Neural progenitor cell (in vitro differentiated cells): ENCODE results near the gene SEPTIN2. TPM values are rescaled to one million over a fixed set of nuclear protein-coding genes. Genes with fewer than 3 reads are reported as not detected.

ENCODE experiments used
- DNase-seq: peaks from one replicate; pipeline ENCODE4 v3.0.0-alpha.2; 2016; ENCODE audit warnings: low spot score
- H2AFZ ChIP-seq: fragments of 200-600 bp; sonication (generic); replicated peaks from 2 replicates; pipeline ENCODE4 v1.6.1; 2016; ENCODE audit warnings: antibody characterized with exemption
- H3F3A ChIP-seq: fragments of 200-600 bp; sonication (generic); 2 replicates; pipeline ENCODE4 v1.6.1; 2016; ENCODE audit warnings: antibody characterized with exemption, low read depth
- H3K27ac ChIP-seq: fragments of 200-600 bp; sonication (generic); 2 replicates; pipeline ENCODE4 v1.5.1; 2016; ENCODE audit warnings: mild to moderate bottlenecking
- H3K27me3 ChIP-seq: fragments of 200-600 bp; sonication (generic); 2 replicates; pipeline ENCODE4 v1.6.1; 2016; ENCODE audit warnings: mild to moderate bottlenecking, moderate library complexity
- H3K36me3 ChIP-seq: fragments of 200-600 bp; sonication (generic); 2 replicates; pipeline ENCODE4 v1.5.1; 2016
- H3K4me1 ChIP-seq: fragments of 200-600 bp; sonication (generic); 2 replicates; pipeline ENCODE4 v1.6.1; 2016; ENCODE audit warnings: mixed run types
- H3K4me2 ChIP-seq: fragments of 200-600 bp; sonication (generic); 2 replicates; pipeline ENCODE4 v1.6.1; 2016
- H3K4me3 ChIP-seq: fragments of 200-600 bp; sonication (generic); 2 replicates; pipeline ENCODE4 v1.5.1; 2016
- H3K79me2 ChIP-seq: fragments of 200-600 bp; sonication (generic); 2 replicates; pipeline ENCODE4 v1.6.1; 2016; ENCODE audit warnings: low read depth
- H3K9ac ChIP-seq: fragments of 200-600 bp; sonication (generic); 2 replicates; pipeline ENCODE4 v1.6.1; 2016
- H3K9me3 ChIP-seq: fragments of 200-600 bp; sonication (generic); 2 replicates; pipeline ENCODE4 v1.5.1; 2016; ENCODE audit warnings: low read depth
- H4K20me1 ChIP-seq: fragments of 200-600 bp; sonication (generic); 2 replicates; pipeline ENCODE4 v1.6.1; 2016; ENCODE audit warnings: low read depth
- H3K27ac Mint-ChIP-seq: 3 replicates; pipeline ENCODE4 v1.8.0; 2021; ENCODE audit warnings: mixed read lengths
- H3K27me3 Mint-ChIP-seq: 2 replicates; pipeline ENCODE4 v1.8.0; 2022; ENCODE audit warnings: low read depth, mild to moderate bottlenecking, inconsistent platforms, moderate library complexity, mixed read lengths; ENCODE audit not compliant: insufficient read depth
- H3K36me3 Mint-ChIP-seq: 3 replicates; pipeline ENCODE4 v1.8.0; 2021; ENCODE audit warnings: mixed read lengths
- H3K4me1 Mint-ChIP-seq: 3 replicates; pipeline ENCODE4 v1.8.0; 2021; ENCODE audit warnings: mixed read lengths
- H3K4me3 Mint-ChIP-seq: 3 replicates; pipeline ENCODE4 v1.8.0; 2021; ENCODE audit warnings: mild to moderate bottlenecking, moderate library complexity, mixed read lengths
- H3K9me3 Mint-ChIP-seq: 3 replicates; pipeline ENCODE4 v1.8.0; 2020; ENCODE audit warnings: mixed read lengths
- CTCF ChIP-seq: fragments of 200-600 bp; sonication (generic); IDR thresholded peaks from 2 replicates; pipeline ENCODE4 v1.5.1; 2017; ENCODE audit warnings: antibody characterized with exemption, mild to moderate bottlenecking
- EZH2 ChIP-seq: fragments of 200-600 bp; sonication (generic); IDR thresholded peaks from 2 replicates; pipeline ENCODE4 v1.6.1; 2017; ENCODE audit warnings: antibody characterized with exemption, mild to moderate bottlenecking, moderate library complexity
- EZH2phosphoT487 ChIP-seq: fragments of 200-600 bp; sonication (generic); IDR thresholded peaks from 2 replicates; pipeline ENCODE4 v1.6.1; 2017; ENCODE audit warnings: antibody characterized with exemption
- total RNA-seq: library from RNA; depleted of rRNA; stranded (reverse); fragments of >200 nt; gene quantifications from 2 replicates; pipeline ENCODE4 v1.2.3, GENCODE V29; 2015; ENCODE audit warnings: low replicate concordance

SEPTIN2 gene
- total RNA-seq, 1 donor from 2014 or later, result 632 TPM

GRCh38 chr2:241357531-241357930, 41.8 kb downstream of the SEPTIN2 start:
- H3K9ac ChIP-seq, result no peak overlapping the region
- H3K27ac Mint-ChIP-seq, result no peak overlapping the region

DNA sequence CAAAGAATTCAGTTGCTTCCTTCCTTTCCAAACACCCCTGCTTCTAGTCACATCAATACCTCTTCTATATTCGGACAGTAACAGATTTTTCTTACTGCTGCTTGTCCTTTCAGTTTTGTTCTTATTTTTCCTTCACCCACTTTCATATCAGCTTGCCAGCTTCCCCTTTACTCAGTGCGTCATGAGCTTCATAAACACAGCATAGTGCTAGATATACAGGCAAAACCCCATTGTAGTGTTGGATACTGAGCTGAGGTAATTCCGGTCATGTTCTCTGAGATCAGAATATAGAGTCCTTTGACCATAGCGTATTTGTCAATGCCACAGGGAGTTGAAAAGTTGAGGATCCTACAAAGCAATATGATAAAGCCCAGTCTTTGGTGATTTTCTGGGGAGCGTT, 42.7 kb downstream of the SEPTIN2 start:
- H3K4me2 ChIP-seq, result no peak overlapping the region
- no peak overlapping the region for H3K27ac ChIP-seq
- TF ChIP-seq CTCF (no peak), EZH2 (no peak), EZH2phosphoT487 (no peak)
- H3K9me3 ChIP-seq, result no peaks in the 10 kb centered on the region
- H3K79me2 ChIP-seq, result peaks cover 66% of the 10 kb centered on the region
- peaks cover 33% of the 10 kb centered on the region for H3K4me1 ChIP-seq
- Mint-ChIP-seq H3K9me3 (no peaks in the 10 kb centered on the region), H3K27ac (no peak overlapping the region), H3K36me3 (peaks cover 2% of the 10 kb centered on the region), H3K4me1 (peaks cover 32% of the 10 kb centered on the region), H3K27me3 (peaks cover 2% of the 10 kb centered on the region), H3K4me3 (peak overlapping the region; percentile 10)
- no peak overlapping the region for H3K4me3 ChIP-seq
- no peak for DNase-seq
- no peak overlapping the region for H2AFZ ChIP-seq
- H3K36me3 ChIP-seq, result no peaks in the 10 kb centered on the region
- H3K27me3 ChIP-seq, result no peaks in the 10 kb centered on the region
- H4K20me1 ChIP-seq, result peaks cover 63% of the 10 kb centered on the region
- H3F3A ChIP-seq, result peaks cover 32% of the 10 kb centered on the region
- H3K9ac ChIP-seq, result no peak overlapping the region

More at GRCh38 chr2:241357531-241357930, 41.8 kb downstream of the SEPTIN2 start:
- no peak for DNase-seq
- Mint-ChIP-seq H3K36me3 (peaks cover 2% of the 10 kb centered on the region), H3K9me3 (no peaks in the 10 kb centered on the region), H3K4me3 (peak overlapping the region; percentile 84), H3K27me3 (peaks cover 2% of the 10 kb centered on the region), H3K4me1 (peaks cover 31% of the 10 kb centered on the region)
- no peaks in the 10 kb centered on the region for H3K36me3 ChIP-seq
- H3K9me3 ChIP-seq, result no peaks in the 10 kb centered on the region
- TF ChIP-seq EZH2phosphoT487 (no peak), EZH2 (no peak), CTCF (no peak)
- peak overlapping the region; percentile 99 for H3K4me2 ChIP-seq
- peaks cover 32% of the 10 kb centered on the region for H3F3A ChIP-seq
- H3K27me3 ChIP-seq, result no peaks in the 10 kb centered on the region
- H4K20me1 ChIP-seq, result peaks cover 55% of the 10 kb centered on the region
- no peak overlapping the region for H3K27ac ChIP-seq
- H3K79me2 ChIP-seq, result peaks cover 62% of the 10 kb centered on the region
- peaks cover 25% of the 10 kb centered on the region for H3K4me1 ChIP-seq
- H2AFZ ChIP-seq, result no peak overlapping the region
- peak overlapping the region; percentile 92 for H3K4me3 ChIP-seq

DNA sequence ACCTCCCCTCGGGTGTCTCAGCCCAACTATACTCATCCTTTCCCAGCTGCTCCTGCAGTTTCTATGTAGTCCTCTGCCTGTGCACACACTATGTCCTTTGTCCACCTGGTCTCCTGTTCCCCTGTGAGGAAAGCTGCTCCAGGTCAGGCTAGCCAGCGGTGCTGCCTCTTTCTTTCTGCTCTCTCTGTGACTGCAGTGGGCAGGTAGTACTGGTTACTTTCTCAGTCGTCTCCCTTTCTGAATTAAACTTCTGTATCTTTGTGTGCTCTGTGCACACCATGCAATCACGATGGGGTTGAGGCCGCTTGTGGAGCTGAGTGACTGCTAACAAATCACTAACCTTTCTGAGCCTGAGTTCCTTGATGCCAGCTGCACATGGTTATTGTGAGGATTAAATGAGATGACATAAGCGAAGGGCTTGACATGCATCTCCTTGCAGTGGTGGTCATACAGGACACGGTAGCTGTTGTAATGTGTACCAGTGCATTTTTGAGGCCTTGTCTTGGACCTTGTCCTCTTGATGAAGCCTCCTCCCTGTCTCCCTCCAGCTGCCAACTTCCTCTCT, 43.8 kb downstream of the SEPTIN2 start:
- Histone ChIP-seq H3K9me3 (no peaks in the 10 kb centered on the region), H4K20me1 (peaks cover 65% of the 10 kb centered on the region), H3K36me3 (no peaks in the 10 kb centered on the region), H3K4me2 (no peak overlapping the region), H3K9ac (peak overlapping the region; percentile 35), H3K27ac (no peak overlapping the region), H3K27me3 (no peaks in the 10 kb centered on the region), H2AFZ (no peak overlapping the region), H3K4me3 (no peak overlapping the region), H3K4me1 (peaks cover 29% of the 10 kb centered on the region), H3K79me2 (peaks cover 77% of the 10 kb centered on the region), H3F3A (peaks cover 31% of the 10 kb centered on the region)
- no peak for TF ChIP-seq CTCF
- TF ChIP-seq EZH2, result no peak
- no peak for TF ChIP-seq EZH2phosphoT487
- H3K27ac Mint-ChIP-seq, result no peak overlapping the region
- peak overlapping the region; percentile 28 for H3K4me3 Mint-ChIP-seq
- H3K36me3 Mint-ChIP-seq, result no peaks in the 10 kb centered on the region
- peaks cover 2% of the 10 kb centered on the region for H3K27me3 Mint-ChIP-seq
- peaks cover 31% of the 10 kb centered on the region for H3K4me1 Mint-ChIP-seq
- no peaks in the 10 kb centered on the region for H3K9me3 Mint-ChIP-seq
- DNase-seq, result no peak
